Globus pallidus (tissue), 1 donor: Measurements from ENCODE around the gene ADA.
"Not testable (repeated sequence)": the region's sequence is repeated elsewhere in the genome, so short reads cannot be mapped to it uniquely, and the experiment has no call there.

Source experiments
- DNase-seq: peaks from one replicate; pipeline ENCODE4 v3.0.0-alpha.2; 2015; ENCODE audit warnings: low spot score

Gene ADA

GRCh38 chr20:44599715-44600114, 51.8 kb downstream of the ADA start:
- no peak for DNase-seq

- DNase-seq: no peak
These were observed 52.8 kb downstream of the ADA start for GRCh38 chr20:44598423-44599305.

- DNase-seq: no peak
These were observed 53.6 kb downstream of the ADA start for GRCh38 chr20:44597930-44598329.

- DNase-seq: no peak
These were observed 54.0 kb downstream of the ADA start for GRCh38 chr20:44597516-44597915.

- no peak for DNase-seq
These were observed 54.6 kb downstream of the ADA start for GRCh38 chr20:44596876-44597275.

- DNase-seq: no peak
These were observed 55.5 kb downstream of the ADA start for GRCh38 chr20:44596010-44596409.

GRCh38 chr20:44594730-44595129, 56.8 kb downstream of the ADA start:
- DNase-seq: no peak

- no peak for DNase-seq
These were observed 57.7 kb downstream of the ADA start for GRCh38 chr20:44593751-44594150.

- DNase-seq: no peak
These were observed 59.1 kb downstream of the ADA start for GRCh38 chr20:44592366-44592765.

GRCh38 chr20:44590980-44591778, 60.3 kb downstream of the ADA start:
- no peak for DNase-seq

- no peak for DNase-seq
These were observed 62.0 kb downstream of the ADA start for GRCh38 chr20:44589537-44589936.

- DNase-seq: not testable (repeated sequence)
These were observed 63.2 kb downstream of the ADA start for GRCh38 chr20:44588321-44588720.

GRCh38 chr20:44587035-44587980, 64.2 kb downstream of the ADA start:
- DNase-seq: no peak

- DNase-seq: no peak
These were observed 65.1 kb downstream of the ADA start for GRCh38 chr20:44586289-44586911.

- no peak for DNase-seq
These were observed 66.2 kb downstream of the ADA start for GRCh38 chr20:44585057-44585963.

- DNase-seq: no peak
These were observed 67.3 kb downstream of the ADA start for GRCh38 chr20:44584162-44584561.

- no peak for DNase-seq
These were observed 68.3 kb downstream of the ADA start for GRCh38 chr20:44583157-44583556.

- DNase-seq: no peak
These were observed 69.0 kb downstream of the ADA start, which contains the start of gene PKIG for GRCh38 chr20:44582311-44583025. PKIG (plus strand) TSS chr20:44582579; CDS start chr20:44614557, 31,978 bp downstream.

- DNase-seq: no peak
These were observed 70.0 kb downstream of the ADA start for GRCh38 chr20:44581515-44581914.
